Fibroblast of the conjunctiva (primary cell): ENCODE data around the gene LYZL2.
A peak's percentile ranks its signal among the peaks of the same experiment; 100 is the strongest.
"Not testable (repeated sequence)": the region's sequence is repeated elsewhere in the genome, so short reads cannot be mapped to it uniquely, and the experiment has no call there.

Experiments
- DNase-seq: peaks from one replicate; pipeline ENCODE4 v3.0.0-alpha.2; 2010; ENCODE audit warnings: low read depth

Gene LYZL2

DNA sequence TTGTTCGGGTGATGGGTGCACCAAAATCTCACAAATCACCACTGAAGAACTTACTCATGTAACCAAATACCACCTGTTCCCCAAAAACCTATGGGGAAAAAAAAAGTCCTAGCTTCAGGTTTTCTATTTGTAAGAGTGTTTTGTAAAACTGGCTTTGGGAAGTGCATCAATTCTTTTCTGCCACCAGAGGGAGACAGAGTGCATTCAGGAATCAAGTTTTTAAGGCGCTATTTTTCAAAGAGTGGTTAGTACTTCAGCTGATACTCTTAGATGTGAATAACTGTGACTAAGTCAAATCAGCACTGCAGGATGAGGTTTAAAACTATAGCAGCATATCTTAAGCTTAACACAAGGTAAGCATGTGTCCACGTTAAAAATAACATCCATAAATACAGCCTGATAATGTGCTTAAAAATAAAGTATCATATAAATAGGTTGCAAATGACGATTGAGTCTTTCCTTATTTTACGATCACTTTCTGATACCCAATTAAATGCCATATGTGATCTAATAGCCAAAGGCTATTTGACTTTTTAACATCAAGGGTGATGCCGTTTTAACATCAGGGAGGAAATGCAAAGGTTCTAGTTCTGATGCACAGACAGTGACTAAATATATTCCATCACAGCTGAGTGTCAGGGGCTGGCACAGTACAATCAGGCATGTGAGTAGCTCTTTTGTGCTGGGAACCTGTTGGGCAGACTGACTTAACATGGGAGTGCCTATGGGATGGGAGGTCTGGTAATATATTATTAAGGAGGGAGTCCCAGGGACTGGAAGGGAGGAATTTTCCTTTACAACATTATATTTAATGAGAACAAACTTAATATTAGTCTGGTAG, 10.6 kb upstream of the LYZL2 start:
- DNase-seq: peak; percentile 49

DNA sequence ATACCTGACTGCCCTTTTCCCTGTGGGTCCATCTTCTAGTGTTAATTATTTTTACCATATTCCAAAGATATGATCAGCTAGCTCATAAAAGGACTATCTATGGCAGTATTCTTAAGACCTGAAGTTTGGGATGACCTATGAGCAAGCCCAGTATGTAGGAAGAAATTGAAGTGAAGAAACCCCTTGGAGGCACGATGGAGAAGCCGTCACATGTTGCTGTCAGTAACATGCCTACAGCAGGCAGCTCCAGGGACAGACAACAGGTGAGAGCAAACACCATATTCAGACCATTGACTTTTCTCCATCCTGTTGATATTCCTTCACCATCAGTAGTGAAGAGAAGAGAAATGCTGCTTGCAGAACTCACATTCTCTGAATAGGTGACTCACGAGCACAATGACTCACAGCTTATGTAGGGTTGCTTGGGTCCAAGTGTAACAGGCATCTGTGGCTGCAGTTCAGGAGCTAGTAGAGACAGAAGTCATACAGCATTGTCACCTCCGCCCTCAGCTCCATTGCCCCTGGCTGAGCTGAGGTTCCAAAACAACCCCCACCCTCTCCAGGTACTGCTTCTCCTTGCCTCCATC, 8.4 kb upstream of the LYZL2 start:
- peak; percentile 80 for DNase-seq

DNA sequence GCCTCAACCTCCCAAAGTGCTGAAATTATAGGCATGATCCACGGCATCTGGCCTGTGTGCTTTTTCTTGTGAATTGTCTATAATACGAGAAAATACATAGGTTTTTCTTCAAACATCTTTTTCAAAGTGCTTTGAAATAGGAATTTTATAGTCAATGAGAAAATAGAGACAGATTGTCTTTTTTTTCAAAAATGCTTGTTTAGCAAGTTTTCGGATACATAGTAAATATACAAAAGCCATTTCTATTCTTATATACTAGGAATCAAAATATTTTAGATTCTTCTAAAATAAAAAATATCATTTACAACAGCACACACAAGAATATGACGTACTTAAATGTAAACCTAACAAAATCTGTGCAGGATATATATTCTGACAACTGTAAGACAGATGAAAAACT, 1.6 kb upstream of the LYZL2 start:
- DNase-seq: no peak

DNA sequence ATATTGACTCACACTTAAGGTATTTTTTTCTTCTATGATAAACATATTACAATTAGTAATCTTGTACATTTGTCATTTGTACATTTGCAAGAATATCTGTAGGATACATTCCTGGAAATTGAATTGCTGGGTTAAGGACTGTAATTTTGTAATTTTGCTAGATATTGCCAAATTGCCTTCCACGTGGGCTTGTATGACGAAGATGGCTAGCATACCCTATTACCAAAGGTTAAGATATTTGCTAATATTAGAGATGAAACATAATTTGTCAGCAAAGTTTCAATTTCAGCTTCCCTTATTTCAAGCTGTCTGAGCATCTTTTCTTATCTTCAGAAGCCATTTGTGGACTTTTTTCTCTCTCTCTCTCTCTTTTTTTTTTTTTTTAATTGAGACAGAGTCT, 1.0 kb upstream of the LYZL2 start:
- peak; percentile 18 for DNase-seq

DNA sequence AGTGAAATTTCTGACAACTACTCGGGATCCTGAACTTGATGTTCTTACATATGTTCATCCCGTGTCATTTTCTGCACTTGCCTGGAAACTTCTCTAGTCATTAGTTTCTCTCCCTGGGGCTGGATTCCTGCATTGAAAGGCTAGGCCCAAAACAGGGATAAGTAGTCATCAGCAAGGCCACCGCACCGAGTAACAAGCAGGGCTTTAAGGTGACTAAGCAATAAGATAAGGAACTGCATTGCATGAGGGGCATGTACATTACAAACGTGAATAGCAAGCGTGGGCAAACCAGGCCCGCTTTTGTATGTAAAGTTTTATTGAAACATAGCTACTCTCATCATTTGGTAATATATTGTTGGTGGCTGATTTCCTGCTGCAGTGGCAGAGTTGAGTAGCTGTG, 977 bp downstream of the LYZL2 start:
- DNase-seq: not testable (repeated sequence)

DNA sequence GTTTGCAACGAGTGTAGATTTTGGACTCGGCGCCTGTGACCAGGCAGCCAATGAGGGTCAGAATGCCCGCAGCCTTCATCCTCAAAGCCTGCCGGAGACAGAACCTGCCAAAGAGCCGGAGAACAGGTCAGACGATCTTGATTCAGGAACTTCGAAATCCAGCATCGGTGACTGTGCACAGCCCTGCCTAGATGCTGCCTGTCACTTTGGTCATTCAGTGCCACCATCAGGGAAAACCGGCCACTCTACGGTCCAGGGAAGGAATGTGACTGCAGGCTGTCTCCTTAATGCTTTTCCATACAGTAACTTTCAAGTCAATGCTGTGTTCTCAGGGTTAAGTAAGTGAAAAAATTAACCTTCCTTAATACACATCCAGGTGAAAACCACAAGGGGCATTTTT, 2.7 kb downstream of the LYZL2 start:
- not testable (repeated sequence) for DNase-seq

DNA sequence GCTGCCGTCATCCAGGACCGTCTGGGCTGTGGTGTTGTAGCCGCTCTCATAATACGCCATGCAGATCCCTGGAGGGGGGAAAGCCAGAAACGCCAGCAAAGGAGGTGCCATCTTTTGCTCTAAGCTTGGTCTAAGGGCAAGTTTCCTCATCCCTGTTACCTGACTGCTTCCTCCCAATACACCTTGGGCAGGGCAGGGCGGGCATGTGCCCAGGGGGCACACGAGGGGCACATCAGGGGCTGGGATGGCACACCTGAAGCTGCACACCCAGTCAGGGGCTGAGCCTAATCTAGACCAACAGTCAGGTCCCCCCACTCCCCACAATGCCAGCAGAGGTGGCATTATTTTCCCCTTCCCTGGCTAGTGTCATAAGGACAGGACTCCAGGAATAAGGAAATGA, 3.4 kb downstream of the LYZL2 start:
- DNase-seq: not testable (repeated sequence)

DNA sequence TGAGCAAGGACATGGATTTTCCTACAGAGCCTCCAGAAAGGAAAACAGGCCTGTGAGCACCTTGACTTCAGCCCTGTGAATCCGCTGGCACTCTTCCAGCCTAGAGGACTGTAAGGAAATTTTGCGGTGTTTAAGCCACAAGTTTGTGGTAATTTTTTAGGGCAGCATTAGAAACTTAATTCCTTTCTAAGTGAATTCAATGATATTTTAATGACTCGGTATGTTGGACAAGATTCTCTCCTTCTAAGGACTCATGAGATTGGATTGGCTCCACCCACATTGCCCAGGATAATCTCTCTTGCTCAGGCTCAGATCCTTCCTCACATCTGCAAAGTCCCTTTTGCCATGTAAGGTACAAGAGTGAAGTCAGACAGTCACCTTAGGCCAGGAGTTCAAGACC, 4.5 kb downstream of the LYZL2 start:
- DNase-seq: no peak

DNA sequence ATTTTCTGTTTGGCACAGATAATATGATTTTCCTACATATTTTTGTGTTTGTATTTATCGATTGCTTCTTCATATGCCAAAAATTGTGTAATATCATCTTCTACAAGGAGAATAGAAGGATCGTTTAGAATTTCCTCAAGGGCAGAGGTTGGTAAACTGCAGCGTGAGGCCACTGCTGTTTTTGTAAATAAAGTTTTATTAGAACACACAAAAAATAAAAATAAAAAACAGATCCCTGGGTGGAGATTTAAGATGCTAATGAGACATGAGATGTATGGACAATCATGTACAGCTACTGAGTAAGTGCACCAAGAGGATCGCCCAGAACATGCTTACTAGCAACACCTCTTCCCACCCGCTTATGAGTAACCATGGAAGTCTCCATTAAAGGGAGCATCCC, 9.6 kb downstream of the LYZL2 start:
- DNase-seq: no peak

DNA sequence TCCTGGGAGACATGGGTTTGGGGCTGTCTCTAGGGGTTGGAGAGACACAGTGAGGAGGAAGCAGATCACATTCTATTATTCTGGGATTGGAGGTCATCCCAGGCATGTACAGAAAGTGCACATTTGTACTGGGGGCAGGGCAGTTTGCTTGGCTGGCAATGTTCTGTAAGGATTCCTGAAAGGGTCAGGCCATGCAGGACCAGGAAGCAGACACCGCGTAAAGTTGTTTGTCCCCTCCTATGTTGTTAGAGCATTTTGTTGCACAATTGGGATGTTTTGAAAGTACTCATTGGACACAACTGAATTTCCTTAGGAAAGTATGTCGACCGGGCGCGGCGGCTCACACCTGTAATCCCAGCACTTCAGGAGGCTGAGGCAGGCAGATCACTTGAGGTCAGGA, 12.5 kb downstream of the LYZL2 start:
- DNase-seq: no peak

DNA sequence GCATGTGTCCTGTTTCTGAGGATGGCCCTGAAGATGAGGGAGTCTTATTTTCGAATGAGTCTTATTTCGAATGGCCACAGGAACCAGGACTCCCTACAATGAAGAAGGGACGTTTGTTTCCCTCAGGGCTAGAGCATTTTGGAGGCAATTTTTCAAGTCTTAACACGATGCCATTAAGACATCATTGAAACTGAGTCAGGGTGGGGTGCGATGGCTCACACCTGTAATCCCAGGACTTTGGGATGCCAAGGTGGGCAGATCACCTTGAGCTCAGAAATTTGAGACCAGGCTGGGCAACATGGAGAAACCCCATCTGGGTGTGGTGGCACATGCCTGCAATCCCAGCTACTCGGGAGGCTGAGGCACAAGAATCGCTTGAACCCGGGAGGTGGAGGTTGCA, 18.5 kb downstream of the LYZL2 start:
- not testable (repeated sequence) for DNase-seq

DNA sequence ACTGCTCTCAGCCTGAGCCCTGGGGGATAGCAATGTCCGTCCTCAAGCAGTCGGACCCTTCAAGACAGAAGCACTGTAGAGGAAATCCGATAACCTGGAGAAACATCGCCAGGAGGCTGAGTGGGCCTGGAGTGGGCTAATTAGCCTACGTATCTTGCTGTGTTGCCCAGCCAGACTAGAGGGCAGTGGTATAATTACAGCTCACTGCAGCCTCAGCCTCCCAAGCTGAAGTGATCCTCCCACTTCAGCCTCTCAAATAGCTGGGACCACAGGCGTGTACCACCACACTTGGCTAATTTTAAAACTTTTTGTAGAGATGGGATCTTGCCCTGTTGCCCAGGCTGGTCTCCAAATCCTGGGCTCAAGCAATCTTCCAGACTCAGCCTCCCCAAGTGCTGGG, 21.7 kb downstream of the LYZL2 start:
- no peak for DNase-seq

DNA sequence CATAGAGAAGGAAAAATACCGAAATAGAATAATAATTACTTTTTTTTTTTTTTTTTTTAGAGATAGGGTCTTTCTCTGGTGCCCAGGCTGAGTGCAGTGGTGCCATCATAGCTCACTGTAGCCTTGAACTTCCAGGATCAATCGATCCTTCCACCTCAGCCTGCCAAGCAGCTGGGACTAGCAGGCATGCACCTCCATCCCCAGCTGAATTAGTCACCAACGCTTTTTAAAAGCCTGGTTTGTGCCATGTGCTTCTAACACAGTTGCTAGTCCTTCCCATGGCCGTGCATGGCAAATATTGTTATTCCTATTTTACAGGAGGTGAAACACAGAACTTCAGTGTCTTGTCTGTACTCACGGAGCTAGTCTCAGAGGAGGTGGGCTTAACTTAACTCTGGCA, 23.2 kb downstream of the LYZL2 start:
- DNase-seq: no peak

DNA sequence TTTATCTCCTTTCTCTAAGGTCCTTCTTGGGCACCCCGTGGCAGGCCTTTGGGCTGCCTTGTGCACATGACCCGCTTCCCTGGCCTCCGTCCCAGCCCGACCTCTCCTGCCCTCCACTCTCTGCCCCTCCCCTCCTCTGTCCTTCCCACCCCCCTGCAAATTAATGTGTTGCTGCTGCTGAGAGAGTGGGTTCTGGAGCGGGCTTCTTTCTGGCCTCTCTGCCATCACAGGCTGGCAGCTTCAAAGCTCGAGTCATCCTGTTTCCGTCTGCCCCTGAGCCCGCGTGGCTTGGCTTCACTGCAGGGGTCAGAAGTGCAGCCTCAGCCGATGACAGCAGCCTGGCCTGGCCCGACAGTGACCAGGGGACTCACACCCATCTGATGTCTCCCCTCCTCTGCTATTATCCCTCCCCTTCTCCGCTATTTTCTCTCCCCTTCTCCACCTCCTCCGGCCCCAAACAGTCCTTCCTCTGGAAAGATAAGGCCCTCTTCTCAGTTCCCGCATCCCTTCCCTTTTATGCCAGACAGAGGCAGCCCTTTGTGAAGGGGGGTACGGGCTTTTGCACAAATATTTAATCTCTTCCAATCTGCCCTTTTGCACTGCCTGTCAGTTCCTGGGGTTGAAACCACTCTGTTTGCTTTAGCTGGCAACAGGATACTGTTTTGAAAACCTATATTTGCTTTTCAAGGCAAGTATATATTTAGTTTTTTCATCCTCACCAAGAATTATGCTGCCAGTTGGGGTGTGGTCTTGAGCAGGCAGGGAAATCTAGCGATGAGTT, 24.0 kb downstream of the LYZL2 start:
- DNase-seq: not testable (repeated sequence)

DNA sequence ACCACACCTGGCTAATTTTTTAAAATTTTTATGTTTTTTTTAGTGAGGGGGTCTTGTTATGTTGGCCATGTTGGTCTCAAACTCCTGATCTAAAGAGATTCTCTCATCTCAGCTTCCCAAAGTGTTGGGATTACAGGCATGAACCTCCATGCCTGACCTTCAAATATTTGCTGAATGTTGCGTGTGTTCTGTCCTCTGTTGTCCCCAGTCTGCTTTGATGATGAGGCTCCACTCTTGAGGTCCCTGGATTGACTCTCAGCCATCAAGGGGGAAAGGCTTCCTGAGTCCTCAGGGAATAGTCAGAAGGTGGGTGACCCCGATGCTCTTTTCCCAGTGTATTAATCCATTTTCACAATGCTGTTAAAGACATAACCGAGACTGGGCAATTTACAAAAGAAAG, 26.0 kb downstream of the LYZL2 start:
- DNase-seq: no peak

DNA sequence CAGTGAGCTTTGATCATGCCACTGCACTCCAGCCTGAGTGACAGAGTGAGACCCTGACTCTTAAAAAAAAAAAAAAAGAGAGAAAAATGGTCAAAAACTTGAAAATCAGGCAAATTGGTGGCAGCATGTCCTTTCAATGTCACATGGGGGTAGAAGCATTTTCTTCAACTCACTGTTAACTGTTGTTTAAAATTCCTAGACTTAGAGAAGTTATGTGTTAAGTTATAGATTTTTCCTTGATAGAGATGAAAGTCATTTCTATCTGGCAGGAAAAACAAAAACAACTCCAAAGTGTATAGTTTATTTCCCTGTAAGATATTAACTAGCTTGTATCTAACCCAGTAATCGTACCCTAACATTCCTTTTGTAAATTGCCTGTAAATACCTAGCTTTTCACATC, 26.8 kb downstream of the LYZL2 start:
- DNase-seq: no peak

DNA sequence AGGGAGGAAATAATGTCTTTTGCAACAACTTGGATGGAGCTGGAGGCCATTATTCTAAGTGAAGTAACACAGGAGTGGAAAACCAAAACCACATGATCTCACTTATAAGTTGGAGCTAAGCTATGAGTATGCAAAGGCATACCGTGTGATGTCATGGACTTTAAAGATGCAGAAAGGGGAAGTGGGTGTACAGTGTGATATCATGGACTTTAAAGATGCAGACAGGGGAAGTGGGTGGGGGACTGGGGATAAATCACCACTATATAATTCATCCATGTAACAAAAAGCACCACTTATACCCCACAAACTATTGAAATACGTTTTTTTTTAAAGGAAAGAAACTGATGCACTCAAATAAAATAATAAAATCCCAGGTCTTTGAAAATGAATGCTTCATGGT, 29.5 kb downstream of the LYZL2 start:
- DNase-seq: no peak

DNA sequence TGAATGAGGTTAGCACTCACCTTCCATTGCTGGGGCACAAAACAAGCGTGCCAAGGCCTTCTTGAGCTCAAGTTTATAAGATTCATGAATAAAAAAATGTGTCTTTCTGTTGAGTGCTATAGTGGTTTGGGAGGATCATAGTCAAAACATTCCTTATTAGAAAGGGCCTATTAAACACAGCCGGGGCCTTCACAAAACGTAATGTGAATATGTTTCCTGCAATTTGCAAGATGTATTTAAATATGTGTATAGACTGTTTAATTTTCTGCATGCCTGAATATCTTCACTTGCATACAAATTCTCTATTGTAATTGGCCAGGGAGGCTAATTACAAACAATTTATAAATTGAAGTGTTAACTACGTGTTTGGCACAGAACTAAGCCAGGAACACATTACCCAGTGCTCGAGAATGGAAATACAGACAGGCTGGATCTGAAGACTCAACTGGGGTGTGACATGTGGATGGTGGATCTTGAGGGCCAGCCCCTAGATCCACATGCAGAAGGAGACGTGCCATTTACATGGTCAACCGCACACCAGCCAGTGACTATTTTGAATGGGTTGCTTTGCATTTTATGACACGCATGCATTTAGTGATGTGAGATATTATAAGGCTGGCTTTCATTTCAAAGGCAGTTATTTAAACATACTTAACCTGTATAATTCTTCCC, 31.3 kb downstream of the LYZL2 start:
- no peak for DNase-seq

DNA sequence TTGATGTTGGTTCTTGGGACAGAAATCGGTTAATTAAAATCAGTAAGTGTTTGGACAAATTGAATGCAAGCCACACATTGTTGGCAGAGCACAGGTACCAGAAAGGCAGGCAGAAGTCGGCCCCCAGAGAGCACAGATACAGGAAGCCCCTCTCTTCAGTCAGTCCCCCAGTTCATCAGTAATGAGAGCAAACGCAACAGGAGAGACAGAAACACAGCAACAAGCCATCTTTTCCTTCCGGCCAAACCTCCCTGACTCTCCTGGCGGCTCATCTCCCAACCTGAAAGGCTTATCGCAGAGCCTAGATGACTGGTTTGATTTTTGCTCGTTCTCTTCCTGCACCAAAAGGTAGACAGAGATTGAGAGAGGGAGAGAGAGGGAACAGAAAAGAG, 32.1 kb downstream of the LYZL2 start:
- DNase-seq: not testable (repeated sequence)

DNA sequence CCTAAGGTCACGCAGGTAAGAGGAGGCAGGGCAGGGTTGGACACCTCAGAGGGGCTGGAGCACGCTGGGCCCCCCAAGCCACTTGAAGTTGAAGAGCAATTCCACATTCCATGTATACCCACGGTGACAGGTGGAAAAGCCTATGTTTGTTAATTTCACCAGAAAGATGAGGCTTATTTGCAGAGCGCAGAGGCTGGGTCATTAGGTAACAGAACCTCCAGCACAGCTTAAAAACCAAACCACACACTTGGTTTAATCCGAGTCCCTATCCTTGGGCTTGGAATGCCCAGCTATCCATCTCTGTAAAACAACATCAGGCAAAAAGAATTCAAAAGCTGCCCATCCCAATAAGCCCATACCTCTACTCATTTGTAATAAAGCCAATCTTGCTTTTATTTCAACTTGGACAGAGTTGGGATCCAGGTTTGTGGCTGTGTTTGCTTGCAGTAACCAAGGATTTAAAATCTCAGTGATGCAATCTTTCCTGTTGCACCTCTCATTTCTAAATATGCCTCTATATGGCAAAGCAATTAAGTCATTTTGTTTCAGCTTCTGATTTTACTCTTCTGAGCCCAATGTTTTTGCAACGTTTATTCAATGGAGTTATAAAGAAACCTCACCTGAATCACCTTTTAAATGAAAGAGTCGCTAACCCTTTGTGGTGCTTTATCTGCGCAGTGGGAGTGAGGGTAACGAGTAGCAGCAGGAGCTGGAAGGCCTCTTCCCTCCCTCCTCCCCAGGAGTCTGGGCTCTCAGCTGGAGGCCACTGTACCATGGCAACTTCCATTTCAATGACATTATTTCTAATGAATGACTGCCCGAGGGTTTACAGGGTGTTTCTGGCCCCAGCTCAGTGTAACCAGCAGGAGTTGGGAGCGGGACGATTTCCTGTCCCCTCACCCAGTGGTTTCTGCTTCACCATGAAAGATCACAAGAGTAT, 32.8 kb downstream of the LYZL2 start:
- not testable (repeated sequence) for DNase-seq

DNA sequence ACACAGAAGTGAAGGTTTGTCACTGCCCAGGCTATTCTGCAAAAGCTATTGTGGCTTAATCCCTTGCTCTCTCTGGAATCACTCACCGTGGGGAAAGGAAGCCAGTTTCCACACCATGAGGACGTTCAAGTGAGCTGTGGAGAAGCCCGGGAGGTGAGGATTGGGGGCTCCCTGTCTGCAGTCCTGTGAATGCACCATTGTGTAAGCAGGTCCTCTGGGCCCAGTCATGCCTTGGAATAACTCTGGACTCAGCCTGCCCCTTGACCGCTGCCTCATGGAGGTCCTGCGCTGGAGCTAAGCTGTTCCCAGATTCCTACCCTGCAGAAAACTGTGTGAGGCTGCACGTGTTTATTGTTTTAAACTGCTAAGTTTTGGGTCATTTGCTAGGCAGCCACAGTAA, 33.5 kb downstream of the LYZL2 start:
- DNase-seq: no peak
